Endothelial cell of umbilical vein (primary cell): ENCODE data around the gene PIK3R6. TPM values are rescaled to one million over a fixed set of nuclear protein-coding genes. Genes with fewer than 3 reads are reported as not detected.

Source experiments
- BruUV-seq: library from RNA; stranded (reverse); fragments of 400-500 nt; replicated peaks from 2 replicates; lab custom pipeline; 2021; lab: Mats Ljungman, UMichigan
- CTCF ChIA-PET: fragments of 300-600, 350-600 bp; sonication (Branson Sonifier 250); formaldehyde crosslinking; loops from one replicate; lab custom pipeline; 2021; ENCODE audit warnings: antibody characterized with exemption, inconsistent platforms; lab: Charles Lee
- POLR2A ChIA-PET: fragments of 300-600, 350-600 bp; sonication (Branson Sonifier 250); formaldehyde crosslinking; loops from one replicate; lab custom pipeline; 2021; ENCODE audit warnings: antibody characterized with exemption, inconsistent platforms; lab: Charles Lee
- DNase-seq: peaks from one replicate; pipeline ENCODE4 v3.0.0-alpha.2; 2011; ENCODE audit warnings: low read depth, low spot score
- FAIRE-seq: peaks from 2 replicates; lab custom pipeline; 2011; peaks lifted over from hg19 to GRCh38; lab: Jason Lieb, UNC
- H2AFZ ChIP-seq: 2 replicates; pipeline ENCODE4 v1.6.0; 2012; ENCODE audit warnings: low read depth, low read length, control low read depth, inconsistent platforms
- H3K27ac ChIP-seq: 2 replicates; pipeline ENCODE4 v1.5.1; 2011; ENCODE audit warnings: low read depth, mild to moderate bottlenecking, control low read depth, low read length, moderate library complexity; ENCODE audit not compliant: insufficient read depth
- H3K27me3 ChIP-seq, 2 experiments: 2 replicates each; pipeline versions ENCODE4 v1.6.0 to v1.6.1; 2011; ENCODE audit warnings: low read length in 2 of 2, mixed read lengths in 1 of 2; ENCODE audit not compliant: control insufficient read depth in 2 of 2, insufficient read depth in 2 of 2
- H3K36me3 ChIP-seq, 2 experiments: 2 replicates in 1 of 2; 3 replicates in 1 of 2; pipeline ENCODE4 v1.5.1; 2011; ENCODE audit warnings: low read length in 2 of 2, mild to moderate bottlenecking in 1 of 2, moderate library complexity in 1 of 2; ENCODE audit not compliant: control insufficient read depth in 2 of 2, insufficient read depth in 2 of 2; ENCODE audit errors: extremely low read depth in 1 of 2
- H3K4me1 ChIP-seq: 3 replicates; pipeline ENCODE4 v1.5.1; 2011; ENCODE audit warnings: mild to moderate bottlenecking, low read length; ENCODE audit not compliant: control insufficient read depth, insufficient read depth; ENCODE audit errors: extremely low read depth
- H3K4me2 ChIP-seq: 2 replicates; pipeline ENCODE4 v1.6.1; 2011; ENCODE audit warnings: low read length, control low read depth, mixed read lengths; ENCODE audit not compliant: insufficient read depth
- H3K4me3 ChIP-seq, 3 experiments: fragments of 200-600 bp in 1 of 3; sonication (generic), shearing (Covaris generic) in 1 of 3; replicated peaks in 1 of 3; 2 replicates each; pipeline ENCODE4 v1.5.1; 2011 to 2016; ENCODE audit warnings: control low read depth in 3 of 3, low read length in 3 of 3, mild to moderate bottlenecking in 2 of 3, inconsistent platforms in 1 of 3, low read depth in 1 of 3, moderate library complexity in 1 of 3; ENCODE audit not compliant: insufficient read depth in 1 of 3
- H3K79me2 ChIP-seq: 2 replicates; pipeline ENCODE4 v1.6.0; 2012; ENCODE audit warnings: low read length, inconsistent platforms; ENCODE audit not compliant: control insufficient read depth, insufficient read depth
- H3K9ac ChIP-seq: replicated peaks from 2 replicates; pipeline ENCODE3; 2011; ENCODE audit warnings: low read length, control low read depth; ENCODE audit not compliant: insufficient read depth; ENCODE audit errors: extremely low read depth
- H3K9me1 ChIP-seq: replicated peaks from 3 replicates; pipeline ENCODE4 v1.6.0; 2011; ENCODE audit warnings: mild to moderate bottlenecking, low read length; ENCODE audit not compliant: control insufficient read depth, insufficient read depth; ENCODE audit errors: extremely low read depth
- H3K9me3 ChIP-seq: replicated peaks from 2 replicates; pipeline ENCODE4 v1.5.1; 2012; ENCODE audit warnings: low read length, inconsistent platforms; ENCODE audit not compliant: control insufficient read depth, insufficient read depth
- H4K20me1 ChIP-seq: replicated peaks from 2 replicates; pipeline ENCODE3; 2011; ENCODE audit warnings: mild to moderate bottlenecking, low read length; ENCODE audit not compliant: control insufficient read depth, insufficient read depth; ENCODE audit errors: extremely low read depth
- EZH2 ChIP-seq: IDR thresholded peaks from 2 replicates; pipeline ENCODE4 v1.6.1; 2012; ENCODE audit warnings: borderline replicate concordance, low read depth, mild to moderate bottlenecking, moderate library complexity, low read length, inconsistent platforms; ENCODE audit not compliant: severe bottlenecking
- FOS ChIP-seq: IDR thresholded peaks from 2 replicates; pipeline ENCODE4 v1.6.1; 2011; ENCODE audit warnings: mild to moderate bottlenecking, low read length, moderate library complexity, borderline replicate concordance; ENCODE audit not compliant: insufficient read depth
- GATA2 ChIP-seq: IDR thresholded peaks from 2 replicates; pipeline ENCODE4 v1.7.0; 2011; ENCODE audit warnings: low read depth, mild to moderate bottlenecking, moderate library complexity, mixed read lengths, low read length; ENCODE audit not compliant: insufficient read length, insufficient read depth
- JUN ChIP-seq: IDR thresholded peaks from 2 replicates; pipeline ENCODE4 v1.6.1; 2011; ENCODE audit warnings: borderline replicate concordance, low read depth; ENCODE audit not compliant: insufficient read length, insufficient read depth
- MYC ChIP-seq: IDR thresholded peaks from one replicate; pipeline ENCODE4 v1.6.1; 2011; ENCODE audit warnings: mild to moderate bottlenecking, low read depth, low read length
- POLR2A ChIP-seq: IDR thresholded peaks from 2 replicates; pipeline ENCODE4 v1.6.1; 2012; ENCODE audit warnings: low read depth, mild to moderate bottlenecking, control low read depth, low read length
- POLR2AphosphoS5 ChIP-seq: IDR thresholded peaks from 2 replicates; pipeline ENCODE4 v1.6.1; 2012; ENCODE audit warnings: low read depth, mild to moderate bottlenecking, control low read depth, low read length, moderate library complexity; ENCODE audit not compliant: insufficient read depth
- dilution Hi-C: fragments of 300-500 bp; cut with MboI; formaldehyde crosslinking; loops from one replicate; pipeline ENCODE4 v1.15.0; 2019; ENCODE audit warnings: low sequenced_read_pairs; ENCODE audit not compliant: extremely low pct_ligation_motif_present
- intact Hi-C: fragments of 100-400 bp; cut with micrococcal nuclease; formaldehyde crosslinking; loops from one replicate; pipeline ENCODE4 v1.10.0; 2022
- polyA plus RNA-seq, 4 experiments: library from polyadenylated mRNA; depleted of rRNA in 3 of 4; stranded (reverse) in 3 of 4; unstranded in 1 of 4; fragments of >200 nt; gene quantifications; 2 replicates each; pipeline versions ENCODE4 v1.2.1 to v1.2.3, GENCODE V29; 2011 to 2012; ENCODE audit warnings: missing spikeins in 1 of 4
- total RNA-seq: library from RNA; stranded (reverse); gene quantifications from 2 replicates; pipeline ENCODE4 v1.2.3, GENCODE V29; 2021
- TF ChIP-seq, protein P1 (sequence below), 2 donors: IDR thresholded peaks; 1 replicate in 1 of 2; 2 replicates in 1 of 2; pipeline ENCODE4 v1.5.1; 2011; ENCODE audit warnings: low read length in 2 of 2, mild to moderate bottlenecking in 2 of 2, moderate library complexity in 2 of 2, control low read depth in 1 of 2, inconsistent platforms in 1 of 2, low read depth in 1 of 2; ENCODE audit not compliant: insufficient read depth in 1 of 2; ENCODE audit errors: extremely low read depth in 1 of 2
- TF ChIP-seq, protein P2 (sequence below): IDR thresholded peaks from 2 replicates; pipeline ENCODE4 v1.6.1; 2011; ENCODE audit not compliant: insufficient read depth, insufficient read length

PIK3R6 gene
- total and polyA plus RNA-seq, 2 donors (not counting 3 experiments of a cell fraction or from before 2014, with no cell fraction given), result not detected

DNA sequence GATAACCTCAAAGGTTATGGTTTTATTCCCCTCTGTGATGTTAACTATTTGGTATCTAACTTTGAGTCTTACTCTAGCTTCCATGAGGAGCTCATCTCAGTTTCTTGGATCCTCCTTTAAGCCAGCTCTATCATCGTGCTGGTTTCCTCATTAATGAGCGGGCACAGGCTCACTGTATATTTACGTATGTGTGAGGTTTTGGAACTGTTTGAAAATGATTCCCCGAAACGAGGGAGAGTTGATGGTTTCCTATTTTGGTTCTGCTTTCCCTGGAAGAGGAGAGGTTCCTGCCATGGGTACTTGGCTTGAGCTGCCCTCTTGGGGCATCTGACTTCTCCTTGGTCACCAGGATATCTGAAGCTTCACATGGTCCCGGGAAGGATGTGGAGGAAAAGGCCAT, 32.7 kb upstream of the PIK3R6 start:
- no peaks in the 10 kb centered on the region for H3K79me2 ChIP-seq
- H3K27me3 ChIP-seq, result no peaks in the 10 kb centered on the region
- TF ChIP-seq POLR2A (no peak), EZH2 (no peak), MYC (no peak), POLR2AphosphoS5 (no peak), JUN (no peak)
- TF ChIP-seq, protein P1, sequence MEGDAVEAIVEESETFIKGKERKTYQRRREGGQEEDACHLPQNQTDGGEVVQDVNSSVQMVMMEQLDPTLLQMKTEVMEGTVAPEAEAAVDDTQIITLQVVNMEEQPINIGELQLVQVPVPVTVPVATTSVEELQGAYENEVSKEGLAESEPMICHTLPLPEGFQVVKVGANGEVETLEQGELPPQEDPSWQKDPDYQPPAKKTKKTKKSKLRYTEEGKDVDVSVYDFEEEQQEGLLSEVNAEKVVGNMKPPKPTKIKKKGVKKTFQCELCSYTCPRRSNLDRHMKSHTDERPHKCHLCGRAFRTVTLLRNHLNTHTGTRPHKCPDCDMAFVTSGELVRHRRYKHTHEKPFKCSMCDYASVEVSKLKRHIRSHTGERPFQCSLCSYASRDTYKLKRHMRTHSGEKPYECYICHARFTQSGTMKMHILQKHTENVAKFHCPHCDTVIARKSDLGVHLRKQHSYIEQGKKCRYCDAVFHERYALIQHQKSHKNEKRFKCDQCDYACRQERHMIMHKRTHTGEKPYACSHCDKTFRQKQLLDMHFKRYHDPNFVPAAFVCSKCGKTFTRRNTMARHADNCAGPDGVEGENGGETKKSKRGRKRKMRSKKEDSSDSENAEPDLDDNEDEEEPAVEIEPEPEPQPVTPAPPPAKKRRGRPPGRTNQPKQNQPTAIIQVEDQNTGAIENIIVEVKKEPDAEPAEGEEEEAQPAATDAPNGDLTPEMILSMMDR (IDR thresholded peaks at IDR 0.05; ENCODE audit: extremely low read depth in 1 of 2, insufficient read depth in 1 of 2, low read depth in 1 of 2, low read length in 2 of 2), result no peak
- ChIA-PET CTCF (interaction anchor here (0.8 to 1.4 kb wide), 3 partner anchors 11 to 155 kb away, joined by 3 to 4 read pairs (median 3); no protein-coding TSS in a partner anchor), POLR2A (no interaction called here)
- H3K4me3 ChIP-seq, result no peak overlapping the region
- BruUV-seq, result no TSS peak
- dilution Hi-C loops, result no loop called here
- H3K36me3 ChIP-seq, result no peaks in the 10 kb centered on the region
- no peak overlapping the region for H3K27ac ChIP-seq
- DNase-seq, result no peak
- no peak overlapping the region for H3K9ac ChIP-seq
- no peaks in the 10 kb centered on the region for H3K9me3 ChIP-seq
- H3K4me2 ChIP-seq, result no peak overlapping the region
- FAIRE-seq, result no peak
- H3K9me1 ChIP-seq, result no peaks in the 10 kb centered on the region
- H4K20me1 ChIP-seq, result no peaks in the 10 kb centered on the region
- H2AFZ ChIP-seq, result no peak overlapping the region
- intact Hi-C loops, result no loop called here
- no peaks in the 10 kb centered on the region for H3K4me1 ChIP-seq

DNA sequence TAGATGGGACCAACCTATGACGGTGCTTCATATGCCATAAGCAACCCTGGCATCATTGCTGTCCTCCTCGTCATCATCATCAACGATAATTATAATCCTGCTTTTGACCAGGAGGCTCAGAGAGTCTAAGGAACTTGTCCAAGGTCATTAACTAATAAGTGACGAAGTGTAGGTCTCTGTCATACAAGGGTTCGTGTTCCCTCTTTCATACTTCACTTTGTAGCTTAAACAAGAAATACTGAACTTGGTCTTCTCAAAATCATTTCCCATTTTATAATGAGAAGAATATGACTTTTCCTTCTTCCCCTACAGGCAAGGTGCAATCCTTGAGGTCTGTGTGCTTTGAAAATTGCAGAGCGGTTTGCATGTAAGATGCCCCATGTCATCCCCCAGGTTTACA, 31.2 kb upstream of the PIK3R6 start:
- no peaks in the 10 kb centered on the region for H3K27me3 ChIP-seq
- no peaks in the 10 kb centered on the region for H3K4me1 ChIP-seq
- ChIA-PET CTCF (no interaction called here), POLR2A (no interaction called here)
- no peak overlapping the region for H3K9ac ChIP-seq
- no peaks in the 10 kb centered on the region for H3K36me3 ChIP-seq
- BruUV-seq, result no TSS peak
- no peaks in the 10 kb centered on the region for H3K79me2 ChIP-seq
- no peaks in the 10 kb centered on the region for H4K20me1 ChIP-seq
- FAIRE-seq (no peak), DNase-seq (no peak)
- TF ChIP-seq EZH2, result no peak
- TF ChIP-seq GATA2, result no peak
- TF ChIP-seq JUN, result no peak
- no peak for TF ChIP-seq POLR2A
- TF ChIP-seq, protein P2, sequence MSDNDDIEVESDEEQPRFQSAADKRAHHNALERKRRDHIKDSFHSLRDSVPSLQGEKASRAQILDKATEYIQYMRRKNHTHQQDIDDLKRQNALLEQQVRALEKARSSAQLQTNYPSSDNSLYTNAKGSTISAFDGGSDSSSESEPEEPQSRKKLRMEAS, result no peak
- no peak for TF ChIP-seq MYC
- no peak for TF ChIP-seq FOS
- TF ChIP-seq, protein P1 (IDR thresholded peaks at IDR 0.05; ENCODE audit: extremely low read depth in 1 of 2, insufficient read depth in 1 of 2, low read depth in 1 of 2, low read length in 2 of 2), result no peak
- TF ChIP-seq POLR2AphosphoS5, result no peak
- dilution Hi-C loops, result no loop called here
- H3K27ac ChIP-seq, result no peak overlapping the region
- no peak overlapping the region for H2AFZ ChIP-seq
- H3K9me1 ChIP-seq, result no peaks in the 10 kb centered on the region
- no peaks in the 10 kb centered on the region for H3K9me3 ChIP-seq
- intact Hi-C loops, result loop anchor here (10.0 kb wide), 1 partner anchor 626 kb away; no protein-coding TSS in a partner anchor
- no peak overlapping the region for H3K4me3 ChIP-seq
- H3K4me2 ChIP-seq, result no peak overlapping the region
